H1 (cell line): ENCODE results near the gene AGR2.

Source experiments
- CTCF ChIP-seq, 3 experiments: IDR thresholded peaks; 1 replicate in 2 of 3; 2 replicates in 1 of 3; pipeline versions ENCODE4 v1.5.1 to v1.6.1; 2011; ENCODE audit warnings: low read length in 3 of 3, mild to moderate bottlenecking in 3 of 3, inconsistent platforms in 2 of 3, low read depth in 1 of 3, moderate library complexity in 1 of 3; ENCODE audit not compliant: insufficient read depth in 1 of 3; ENCODE audit errors: control extremely low read depth in 1 of 3
- SIX5 ChIP-seq: IDR thresholded peaks from 2 replicates; pipeline ENCODE4 v1.6.1; 2011; ENCODE audit warnings: mild to moderate bottlenecking, low read depth, low read length

DNA sequence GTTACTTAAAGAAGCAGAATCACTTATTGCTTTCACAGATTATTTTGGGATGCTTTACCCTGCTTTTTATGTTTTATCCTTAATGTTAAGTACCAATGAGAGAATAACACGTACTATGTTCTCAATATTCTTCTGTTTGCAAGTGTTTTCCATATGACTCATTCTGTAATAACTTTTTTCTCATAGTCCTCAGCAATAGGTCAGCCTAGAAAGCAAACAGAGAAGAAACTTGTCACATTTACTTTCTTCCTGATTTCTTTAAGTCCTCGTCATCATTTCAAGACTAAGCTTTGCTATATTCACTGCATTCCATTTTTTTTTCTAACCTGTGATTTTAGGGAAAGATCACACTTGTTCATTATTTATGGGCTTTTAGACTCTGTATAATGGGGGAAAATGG, 6.8 kb upstream of the AGR2 start:
- no peak for TF ChIP-seq SIX5
- TF ChIP-seq CTCF (IDR thresholded peaks at IDR 0.05; ENCODE audit: control extremely low read depth in 1 of 3, insufficient read depth in 1 of 3, low read depth in 1 of 3, low read length in 3 of 3) = no peak
